Testis (tissue), 3 donors: Measurements from ENCODE around the gene OSBPL9. TPM values are rescaled to one million over a fixed set of nuclear protein-coding genes. Genes with fewer than 3 reads are reported as not detected.

Experiments used
- DNase-seq: peaks from one replicate; pipeline ENCODE4 v3.0.0-alpha.2; 2019
- H3K27ac ChIP-seq, 2 donors: fragments of 200-600 bp; sonication (generic); one replicate each; pipeline ENCODE4 v1.5.1; 2019
- H3K27me3 ChIP-seq: fragments of 200-600 bp; sonication (generic); one replicate; pipeline ENCODE4 v1.5.1; 2019
- H3K36me3 ChIP-seq: fragments of 200-600 bp; sonication (generic); one replicate; pipeline ENCODE4 v1.5.1; 2017; ENCODE audit warnings: low read depth; ENCODE audit errors: missing control alignments
- H3K4me1 ChIP-seq: fragments of 200-600 bp; sonication (generic); one replicate; pipeline ENCODE4 v1.5.1; 2019
- H3K4me3 ChIP-seq, 2 donors: fragments of 200-600 bp; sonication (generic); one replicate each; pipeline ENCODE4 v1.5.1; 2017 to 2019
- H3K9me3 ChIP-seq: fragments of 200-600 bp; sonication (generic); one replicate; pipeline ENCODE4 v1.5.1; 2017
- POLR2A ChIP-seq: fragments of 450-650 bp; IDR thresholded peaks from one replicate; pipeline ENCODE4 v1.6.1; 2017; ENCODE audit warnings: antibody characterized with exemption, mild to moderate bottlenecking, moderate library complexity
- WGBS, 2 donors: methylation state at CpG; one replicate each; pipeline ENCODE4 v1.1.5; 2018; 5-methylcytosine and 5-hydroxymethylcytosine counted together
- intact Hi-C: fragments of 100-400 bp; cut with DNase I; formaldehyde crosslinking; loops from one replicate; pipeline ENCODE4 v1.15.1; 2023; ENCODE audit warnings: low total_unique reads
- polyA plus RNA-seq: library from polyadenylated mRNA; stranded (reverse); fragments of 350-450 nt; fragmentation: Illumina TruSeq; extraction: RNeasy Lipid Tissue Mini Kit (QIAGEN cat#74804); gene quantifications from one replicate; pipeline ENCODE4 v1.2.3, GENCODE V29; 2014; ENCODE audit warnings: low read depth, low replicate concordance; ENCODE audit not compliant: insufficient read depth
- total RNA-seq, 2 donors: library from RNA; depleted of rRNA; stranded (reverse); fragments of >200 nt; gene quantifications; one replicate each; pipeline ENCODE4 v1.2.3, GENCODE V29; 2016
- TF ChIP-seq, protein P1 (sequence below), 3 experiments: fragments of 450-650 bp in 2 of 3; fragments of 200-600 bp in 1 of 3; sonication (generic) in 1 of 3; IDR thresholded peaks; one replicate each; pipeline ENCODE4 v1.5.1; 2016 to 2019; ENCODE audit warnings: antibody characterized with exemption in 3 of 3, mild to moderate bottlenecking in 2 of 3, moderate library complexity in 1 of 3

Gene OSBPL9
- total and polyA plus RNA-seq, 3 donors from 2014 or later: 59.3 to 160 (median 117) TPM

DNA sequence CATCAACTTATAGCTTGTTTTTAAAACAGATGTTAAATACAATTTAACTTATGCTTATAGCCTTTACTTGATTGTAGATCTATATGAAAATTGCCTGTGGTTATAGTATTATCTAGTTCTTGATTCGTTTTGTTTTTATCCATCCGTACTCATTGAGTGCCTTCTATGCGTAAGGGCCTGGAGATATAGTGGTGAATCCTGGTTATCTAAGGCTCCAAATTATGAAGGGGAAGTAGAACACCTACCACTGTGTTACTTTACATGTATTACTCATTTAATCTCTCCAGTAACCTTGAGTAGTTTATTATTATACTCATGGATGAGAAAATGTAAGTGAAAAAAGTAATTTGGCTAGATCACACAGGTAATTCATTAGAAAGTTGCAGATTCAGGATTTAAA lies 121.8 kb downstream of the OSBPL9 start:
- DNase-seq: no peak
- H3K4me3 ChIP-seq: no peak overlapping the region
- TF ChIP-seq POLR2A: no peak
- TF ChIP-seq, protein P1, sequence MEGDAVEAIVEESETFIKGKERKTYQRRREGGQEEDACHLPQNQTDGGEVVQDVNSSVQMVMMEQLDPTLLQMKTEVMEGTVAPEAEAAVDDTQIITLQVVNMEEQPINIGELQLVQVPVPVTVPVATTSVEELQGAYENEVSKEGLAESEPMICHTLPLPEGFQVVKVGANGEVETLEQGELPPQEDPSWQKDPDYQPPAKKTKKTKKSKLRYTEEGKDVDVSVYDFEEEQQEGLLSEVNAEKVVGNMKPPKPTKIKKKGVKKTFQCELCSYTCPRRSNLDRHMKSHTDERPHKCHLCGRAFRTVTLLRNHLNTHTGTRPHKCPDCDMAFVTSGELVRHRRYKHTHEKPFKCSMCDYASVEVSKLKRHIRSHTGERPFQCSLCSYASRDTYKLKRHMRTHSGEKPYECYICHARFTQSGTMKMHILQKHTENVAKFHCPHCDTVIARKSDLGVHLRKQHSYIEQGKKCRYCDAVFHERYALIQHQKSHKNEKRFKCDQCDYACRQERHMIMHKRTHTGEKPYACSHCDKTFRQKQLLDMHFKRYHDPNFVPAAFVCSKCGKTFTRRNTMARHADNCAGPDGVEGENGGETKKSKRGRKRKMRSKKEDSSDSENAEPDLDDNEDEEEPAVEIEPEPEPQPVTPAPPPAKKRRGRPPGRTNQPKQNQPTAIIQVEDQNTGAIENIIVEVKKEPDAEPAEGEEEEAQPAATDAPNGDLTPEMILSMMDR (IDR thresholded peaks at IDR 0.05): no peak
- WGBS, 2 donors: 88 to 89% methylated on average over 3 of the region's 3 CpGs
- intact Hi-C loops: no loop called here
- H3K9me3 ChIP-seq: no peaks in the 10 kb centered on the region
- H3K27me3 ChIP-seq: no peaks in the 10 kb centered on the region
- no peak overlapping the region for H3K27ac ChIP-seq
- H3K36me3 ChIP-seq: no peaks in the 10 kb centered on the region
- peaks cover 31% of the 10 kb centered on the region for H3K4me1 ChIP-seq

DNA sequence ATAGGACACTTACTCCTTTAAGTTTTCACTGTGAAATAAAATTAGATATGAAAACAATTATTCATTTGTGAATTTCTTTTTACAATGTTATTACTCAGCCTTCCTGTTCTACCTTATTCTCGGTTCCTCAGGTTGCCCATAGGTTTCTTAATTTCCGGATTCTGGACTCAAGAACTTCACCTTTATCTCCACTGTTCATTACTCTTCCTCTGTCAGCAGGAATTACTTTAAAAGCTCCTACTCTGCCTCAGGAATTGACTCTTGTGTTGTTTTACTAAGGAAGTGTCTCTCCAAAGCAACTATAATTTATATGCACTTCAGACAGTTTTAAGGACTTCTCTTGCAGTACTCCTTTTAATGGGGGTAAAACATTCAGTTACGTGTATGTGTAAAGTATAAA lies 123.8 kb downstream of the OSBPL9 start:
- H3K4me1 ChIP-seq: peaks cover 11% of the 10 kb centered on the region
- H3K9me3 ChIP-seq: no peaks in the 10 kb centered on the region
- intact Hi-C loops: no loop called here
- no peaks in the 10 kb centered on the region for H3K36me3 ChIP-seq
- no peak overlapping the region for H3K4me3 ChIP-seq
- TF ChIP-seq POLR2A: no peak
- TF ChIP-seq, protein P1 (IDR thresholded peaks at IDR 0.05): no peak
- no peak for DNase-seq
- H3K27ac ChIP-seq: no peak overlapping the region
- 73 to 87% methylated on average over 3 of the region's 3 CpGs for WGBS, 2 donors
- H3K27me3 ChIP-seq: no peaks in the 10 kb centered on the region

GRCh38 chr1:51741121-51741681 lies 124.3 kb downstream of the OSBPL9 start:
- Histone ChIP-seq H3K4me3 (no peak overlapping the region), H3K4me1 (peaks cover 6% of the 10 kb centered on the region), H3K36me3 (no peaks in the 10 kb centered on the region), H3K27ac (no peak overlapping the region), H3K9me3 (no peaks in the 10 kb centered on the region), H3K27me3 (no peaks in the 10 kb centered on the region)
- no peak for DNase-seq
- intact Hi-C loops: no loop called here
- TF ChIP-seq, protein P1 (IDR thresholded peaks at IDR 0.05): no peak
- TF ChIP-seq POLR2A: no peak
- 92 to 100% methylated on average over 1 of the region's 1 CpG for WGBS, 2 donors

DNA sequence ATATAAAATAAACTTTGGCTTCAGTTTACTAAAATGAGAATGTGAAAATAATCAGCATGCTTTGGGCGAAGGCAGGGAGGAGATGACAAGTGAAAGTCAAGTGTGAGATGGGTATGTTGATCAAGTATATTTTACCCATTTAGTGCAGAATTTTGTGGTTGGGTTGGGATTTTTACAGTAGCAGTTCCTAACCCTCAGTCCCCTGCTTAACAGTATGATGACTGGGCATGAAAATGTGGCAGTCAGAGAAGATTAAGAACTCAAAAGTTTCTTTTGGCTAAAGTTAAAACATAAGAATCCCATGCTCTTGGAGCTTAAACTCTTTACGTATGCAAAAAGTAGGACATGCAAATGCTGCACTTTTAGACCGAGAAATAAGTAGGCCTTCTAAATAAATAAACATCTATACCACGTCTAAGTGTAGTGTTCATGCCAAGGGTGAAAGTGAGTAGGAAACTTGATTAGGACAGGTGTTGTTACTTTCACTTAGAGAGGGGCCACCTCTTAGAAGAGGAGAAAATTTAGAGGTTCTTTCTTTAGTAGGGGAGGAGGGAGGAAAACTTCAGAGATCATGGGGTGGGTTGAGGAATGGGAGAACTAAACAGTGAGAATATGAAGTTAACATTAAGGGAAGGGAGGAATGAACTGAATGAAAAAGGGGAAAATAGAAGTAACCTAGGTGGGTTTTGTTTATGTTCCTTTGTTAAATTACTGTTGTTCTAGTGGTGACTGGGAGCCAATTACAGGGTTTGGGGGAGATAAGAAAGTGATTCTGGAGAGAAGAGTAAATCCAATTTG lies 127.8 kb downstream of the OSBPL9 start:
- TF ChIP-seq POLR2A: no peak
- TF ChIP-seq, protein P1 (IDR thresholded peaks at IDR 0.05): no peak
- H3K4me3 ChIP-seq: no peak overlapping the region
- no peak overlapping the region for H3K27ac ChIP-seq
- no peak for DNase-seq
- no peaks in the 10 kb centered on the region for H3K36me3 ChIP-seq
- intact Hi-C loops: no loop called here
- no peaks in the 10 kb centered on the region for H3K9me3 ChIP-seq
- H3K27me3 ChIP-seq: no peaks in the 10 kb centered on the region
- no peaks in the 10 kb centered on the region for H3K4me1 ChIP-seq
- 79 to 80% methylated on average over 4 of the region's 4 CpGs for WGBS, 2 donors

DNA sequence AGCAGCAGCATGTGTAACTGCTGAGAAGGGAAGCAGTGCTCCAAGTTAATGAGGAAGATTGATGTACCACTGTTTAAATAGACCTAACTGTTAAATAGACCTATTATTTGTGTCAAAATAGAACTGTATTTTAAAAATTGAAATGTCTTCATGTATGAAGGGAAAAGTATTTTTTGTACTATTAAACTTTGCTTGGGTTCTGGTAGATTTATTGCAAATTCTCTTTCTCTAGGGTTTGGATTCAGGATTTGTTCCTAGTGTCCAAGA lies 128.3 kb downstream of the OSBPL9 start:
- intact Hi-C loops: no loop called here
- no peak for DNase-seq
- Histone ChIP-seq H3K27ac (no peak overlapping the region), H3K36me3 (no peaks in the 10 kb centered on the region), H3K4me3 (no peak overlapping the region), H3K27me3 (no peaks in the 10 kb centered on the region), H3K4me1 (no peaks in the 10 kb centered on the region), H3K9me3 (no peaks in the 10 kb centered on the region)
- TF ChIP-seq POLR2A: no peak
- TF ChIP-seq, protein P1 (IDR thresholded peaks at IDR 0.05): no peak
